AG04450 (cell line): ENCODE results near the gene PNRC2. TPM values are rescaled to one million over a fixed set of nuclear protein-coding genes. Genes with fewer than 3 reads are reported as not detected.

Source experiments
- CTCF ChIA-PET: fragments of 300-600, 350-600 bp; formaldehyde crosslinking; extraction: SDS; loops from one replicate; lab custom pipeline; 2022; ENCODE audit warnings: antibody characterized with exemption, inconsistent platforms; lab: Charles Lee
- POLR2A ChIA-PET: fragments of 350-600 bp; formaldehyde crosslinking; extraction: SDS; loops from one replicate; lab custom pipeline; 2021; ENCODE audit warnings: antibody characterized with exemption, inconsistent platforms; lab: Yijun Ruan, JAX
- DNase-seq: peaks from one replicate; pipeline ENCODE4 v3.0.0-alpha.2; 2011; ENCODE audit warnings: low read depth, low spot score
- H3K27ac ChIP-seq: one replicate; pipeline ENCODE4 v1.5.1; 2012; ENCODE audit warnings: low read depth, low read length, control low read depth
- H3K27me3 ChIP-seq: one replicate; pipeline ENCODE4 v1.6.0; 2012; ENCODE audit warnings: low read length; ENCODE audit not compliant: control insufficient read depth, insufficient read depth
- H3K4me3 ChIP-seq: 2 replicates; pipeline ENCODE4 v1.5.1; 2011; ENCODE audit warnings: mild to moderate bottlenecking, low read depth, low read length, control low read depth
- H3K9me3 ChIP-seq: 2 replicates; pipeline ENCODE4 v1.5.1; 2012; ENCODE audit warnings: low read length; ENCODE audit not compliant: control insufficient read depth, insufficient read depth
- CTCF ChIP-seq: IDR thresholded peaks from 2 replicates; pipeline ENCODE4 v1.5.1; 2011; ENCODE audit warnings: low read depth, low read length, control low read depth, inconsistent platforms
- polyA plus RNA-seq: library from polyadenylated mRNA; depleted of rRNA; stranded (reverse); fragments of >200 nt; gene quantifications from 2 replicates; pipeline ENCODE4 v1.2.3, GENCODE V29; 2011

The PNRC2 gene
- polyA plus RNA-seq, 1 experiment: 96.0 TPM

- no peaks in the 10 kb centered on the region for H3K9me3 ChIP-seq
- no peak within 1 kb of the TSS for H3K4me3 ChIP-seq
- ChIA-PET CTCF (interaction anchor here (1.6 kb wide), 1 partner anchor 141 kb away, joined by 6 read pairs; no protein-coding TSS in a partner anchor), POLR2A (no interaction called here)
- H3K27ac ChIP-seq: no peak within 1 kb of the TSS
- TF ChIP-seq CTCF: no peak
- H3K27me3 ChIP-seq: peaks cover 10% of the 10 kb centered on the region
- no peak for DNase-seq
These were observed 46.3 kb upstream of the PNRC2 start, which contains the start of gene CNR2 for GRCh38 chr1:23913212-23913880. CNR2 (minus strand) TSS chr1:23913362; CDS start chr1:23875617, 37,745 bp downstream.

GRCh38 chr1:23914921-23915320 lies 44.7 kb upstream of the PNRC2 start:
- ChIA-PET POLR2A (no interaction called here), CTCF (interaction anchor here (2.7 kb wide), 1 partner anchor 144 kb away, joined by 43 read pairs; no protein-coding TSS in a partner anchor)
- no peak for TF ChIP-seq CTCF
- H3K27ac ChIP-seq: no peak overlapping the region
- no peaks in the 10 kb centered on the region for H3K9me3 ChIP-seq
- DNase-seq: no peak
- no peak overlapping the region for H3K4me3 ChIP-seq
- H3K27me3 ChIP-seq: peaks cover 2% of the 10 kb centered on the region

GRCh38 chr1:23915466-23915865 lies 44.2 kb upstream of the PNRC2 start:
- Histone ChIP-seq H3K27me3 (peaks cover 2% of the 10 kb centered on the region), H3K9me3 (no peaks in the 10 kb centered on the region), H3K27ac (no peak overlapping the region), H3K4me3 (no peak overlapping the region)
- no peak for TF ChIP-seq CTCF
- ChIA-PET CTCF (interaction anchor here (1.1 to 2.7 kb wide), 2 partner anchors 135 to 144 kb away, joined by 3 to 43 read pairs; no protein-coding TSS in a partner anchor), POLR2A (no interaction called here)
- no peak for DNase-seq

- Histone ChIP-seq H3K27ac (no peak overlapping the region), H3K4me3 (no peak overlapping the region), H3K27me3 (no peaks in the 10 kb centered on the region), H3K9me3 (no peaks in the 10 kb centered on the region)
- DNase-seq: peak; percentile 23
- TF ChIP-seq CTCF: peak; percentile 77
- CTCF ChIA-PET: interaction anchor here (0.6 to 2.7 kb wide), 17 partner anchors 9 to 161 kb away, joined by 3 to 43 read pairs (median 4); no protein-coding TSS in a partner anchor
- POLR2A ChIA-PET: interaction anchor here (0.6 to 1.3 kb wide), 3 partner anchors 13 to 144 kb away, joined by 3 to 5 read pairs (median 5); no protein-coding TSS in a partner anchor
These were observed 43.2 kb upstream of the PNRC2 start for GRCh38 chr1:23916209-23917131.
